HG02852 (cell line): Measurements from ENCODE around the gene STX8.

ENCODE experiments used
- ATAC-seq: cut with Tn5 transposase; IDR thresholded peaks from one replicate; pipeline ENCODE4 v1.9.1; 2021; ENCODE audit warnings: mild to moderate bottlenecking, moderate library complexity; ENCODE audit not compliant: unreplicated experiment

Gene STX8

DNA sequence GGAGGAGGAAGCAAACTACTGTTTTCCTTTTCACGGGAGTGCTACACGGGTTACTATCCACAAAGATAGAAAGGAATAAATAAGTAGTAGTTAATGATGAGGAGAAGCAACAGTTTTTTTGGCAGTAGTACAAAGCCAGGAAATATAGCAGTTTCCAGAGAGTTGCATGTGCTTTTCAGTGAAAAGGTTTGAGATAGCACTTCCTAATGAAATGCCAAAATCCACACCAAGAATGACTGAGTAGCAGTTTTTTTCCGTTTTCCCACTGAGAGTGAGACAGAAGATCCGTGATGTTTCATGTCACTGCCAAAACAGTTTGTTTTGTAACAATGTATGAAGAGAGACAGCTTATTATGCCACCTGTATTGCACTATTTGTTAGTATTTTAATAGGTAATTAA lies 129.1 kb downstream of the STX8 start:
- no peak for ATAC-seq

DNA sequence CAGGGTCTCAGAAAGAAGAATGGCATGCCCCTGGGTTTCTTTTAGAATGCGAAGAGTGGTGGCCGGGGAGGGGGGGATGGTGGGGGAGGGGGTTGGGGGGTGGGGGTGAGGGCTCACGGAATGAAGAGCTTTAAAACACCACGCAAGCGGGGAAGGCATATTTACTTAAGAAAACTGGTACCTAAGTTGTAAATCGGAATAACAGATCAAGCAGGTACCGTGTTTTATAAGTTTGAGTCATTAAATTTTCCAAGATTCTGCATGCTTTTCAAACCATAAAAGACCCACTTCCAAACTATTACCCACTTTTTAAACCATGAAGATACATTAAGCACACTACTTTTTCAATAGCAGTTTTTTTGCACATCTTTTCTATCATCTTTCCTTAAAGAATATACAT lies 130.2 kb downstream of the STX8 start:
- no peak for ATAC-seq

DNA sequence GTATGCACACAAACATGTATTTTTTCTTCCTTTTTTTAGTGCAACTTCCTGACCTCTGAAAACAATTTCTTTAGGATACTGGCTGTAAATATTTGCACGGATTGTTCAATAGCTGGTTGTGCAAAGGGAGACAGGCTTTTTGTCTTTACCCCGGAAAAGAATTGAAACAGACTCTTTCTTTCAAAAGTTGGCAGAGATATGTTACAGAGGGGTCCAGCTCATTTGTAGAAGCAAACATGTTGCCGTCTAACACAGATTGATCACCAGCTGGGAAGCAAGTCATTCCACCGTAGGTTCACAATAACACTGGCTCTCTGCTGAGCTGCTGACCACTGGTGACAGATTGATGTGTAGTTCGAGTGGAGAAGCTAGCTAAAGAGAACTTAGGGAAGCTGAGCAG lies 130.9 kb downstream of the STX8 start:
- ATAC-seq, result no peak

DNA sequence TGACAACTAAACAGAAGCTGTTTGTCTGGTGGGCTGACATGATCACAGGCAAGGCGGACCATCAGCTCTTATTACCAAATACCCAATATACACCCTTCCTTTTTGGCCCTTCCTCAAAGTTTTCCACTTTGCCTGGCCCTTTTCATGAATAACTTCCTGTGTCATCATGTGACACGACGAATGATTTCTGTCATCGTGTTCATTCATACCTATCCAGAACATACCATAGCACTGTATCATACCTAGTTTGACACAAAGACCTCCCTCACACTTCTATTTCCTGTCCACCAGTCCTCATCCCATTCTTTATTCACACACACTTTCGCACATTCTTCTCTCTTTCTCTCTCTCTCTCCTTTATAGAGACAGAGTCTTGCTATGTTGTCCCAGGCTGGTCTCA lies 131.8 kb downstream of the STX8 start:
- no peak for ATAC-seq

DNA sequence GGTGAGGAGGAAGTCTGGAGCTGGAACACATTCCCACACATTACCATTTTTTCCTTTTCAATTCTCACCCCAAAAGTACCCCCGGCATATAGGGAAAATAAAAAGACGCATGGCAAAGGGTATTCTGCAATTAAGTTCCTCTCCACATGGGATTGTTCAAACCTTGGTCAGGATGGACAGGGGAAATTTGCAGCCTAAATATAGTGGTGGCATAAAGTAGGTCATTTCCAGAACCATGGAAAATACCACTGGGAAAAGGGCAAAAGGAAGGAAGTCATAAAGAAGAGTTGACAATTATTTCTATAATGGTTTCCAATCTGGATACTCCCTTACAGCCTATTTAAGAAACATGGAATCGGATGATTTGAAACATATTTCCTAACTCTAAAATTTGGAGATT lies 135.8 kb downstream of the STX8 start:
- no peak for ATAC-seq

DNA sequence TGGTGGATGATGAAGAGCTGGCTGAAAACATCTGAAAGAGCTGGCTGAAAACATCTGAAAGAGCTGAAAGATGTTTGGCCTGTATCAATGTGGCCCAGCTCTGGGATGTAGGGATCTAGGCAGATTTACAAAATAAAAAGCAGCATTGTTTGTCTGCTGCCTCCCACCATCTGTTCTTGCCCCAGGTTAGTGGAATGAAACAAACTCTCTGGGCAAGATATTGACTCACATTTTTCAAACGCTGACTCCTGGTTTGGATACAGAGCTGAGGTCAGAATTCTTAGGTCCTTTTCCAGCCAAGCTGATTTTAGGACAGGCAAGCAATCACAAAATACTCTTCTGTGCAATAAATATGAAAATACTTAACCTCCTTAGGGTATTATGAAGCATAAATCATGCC lies 139.0 kb downstream of the STX8 start:
- ATAC-seq, result no peak

DNA sequence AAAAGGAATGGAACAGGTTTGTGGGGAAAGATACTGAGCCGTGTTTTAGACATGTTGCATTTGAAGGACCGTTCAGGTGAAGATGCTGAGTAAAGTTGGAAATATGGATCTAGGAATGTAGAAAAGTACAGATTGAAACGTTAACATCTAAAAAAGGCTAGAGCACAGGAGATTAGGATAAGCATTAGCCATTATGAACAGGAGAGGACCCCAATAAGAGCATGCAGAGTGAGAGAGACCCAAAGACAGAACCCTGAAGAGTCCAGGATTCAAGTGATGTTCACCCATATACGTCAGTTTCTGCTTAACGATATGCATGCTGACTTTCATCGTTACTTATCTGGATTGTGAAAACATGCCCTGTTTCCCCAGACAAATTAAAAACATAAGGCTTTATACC lies 140.5 kb downstream of the STX8 start:
- ATAC-seq, result no peak

DNA sequence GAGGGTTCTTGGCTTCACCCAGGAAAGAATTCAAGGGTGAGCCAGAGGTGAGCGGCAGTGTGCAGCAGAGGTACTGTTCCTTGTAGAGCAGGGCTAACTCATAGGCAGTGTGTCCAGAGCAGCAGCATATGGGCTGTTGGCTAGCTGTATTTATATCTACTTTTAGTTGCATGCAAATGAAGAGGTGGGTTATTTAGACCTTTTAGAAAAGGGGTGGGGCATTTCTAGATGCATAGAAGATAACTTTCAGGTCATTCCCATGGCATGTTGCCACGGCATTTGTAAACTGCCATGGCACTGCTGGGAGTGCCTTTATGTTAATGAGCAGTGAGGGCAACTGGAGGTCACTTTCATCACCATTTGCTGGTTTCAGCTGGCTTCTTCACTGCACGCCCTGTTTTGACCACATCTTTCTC lies 141.0 kb downstream of the STX8 start:
- ATAC-seq, result no peak

DNA sequence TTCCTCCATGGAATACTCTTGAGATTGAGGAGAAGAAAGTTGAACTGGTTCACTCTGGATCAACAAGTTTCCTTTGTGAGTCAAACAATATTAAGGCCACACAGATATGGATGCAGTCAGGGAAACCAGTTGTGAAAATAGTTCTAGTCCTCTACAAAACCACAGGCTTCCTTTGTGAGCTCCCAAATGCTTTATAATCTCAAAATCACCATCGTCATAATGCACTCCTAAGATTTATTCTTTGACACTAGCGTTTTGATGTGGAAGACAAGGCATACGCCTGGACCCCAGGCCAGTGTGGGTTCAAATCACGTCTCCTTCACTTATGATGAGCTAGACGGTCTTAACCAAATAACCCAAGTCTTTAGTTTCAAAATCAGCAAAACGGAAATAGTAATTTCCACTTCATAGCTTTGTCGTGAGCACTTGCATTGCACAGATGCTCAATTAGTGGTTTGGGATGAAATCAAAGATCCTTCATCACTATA lies 142.6 kb downstream of the STX8 start:
- ATAC-seq, result no peak

DNA sequence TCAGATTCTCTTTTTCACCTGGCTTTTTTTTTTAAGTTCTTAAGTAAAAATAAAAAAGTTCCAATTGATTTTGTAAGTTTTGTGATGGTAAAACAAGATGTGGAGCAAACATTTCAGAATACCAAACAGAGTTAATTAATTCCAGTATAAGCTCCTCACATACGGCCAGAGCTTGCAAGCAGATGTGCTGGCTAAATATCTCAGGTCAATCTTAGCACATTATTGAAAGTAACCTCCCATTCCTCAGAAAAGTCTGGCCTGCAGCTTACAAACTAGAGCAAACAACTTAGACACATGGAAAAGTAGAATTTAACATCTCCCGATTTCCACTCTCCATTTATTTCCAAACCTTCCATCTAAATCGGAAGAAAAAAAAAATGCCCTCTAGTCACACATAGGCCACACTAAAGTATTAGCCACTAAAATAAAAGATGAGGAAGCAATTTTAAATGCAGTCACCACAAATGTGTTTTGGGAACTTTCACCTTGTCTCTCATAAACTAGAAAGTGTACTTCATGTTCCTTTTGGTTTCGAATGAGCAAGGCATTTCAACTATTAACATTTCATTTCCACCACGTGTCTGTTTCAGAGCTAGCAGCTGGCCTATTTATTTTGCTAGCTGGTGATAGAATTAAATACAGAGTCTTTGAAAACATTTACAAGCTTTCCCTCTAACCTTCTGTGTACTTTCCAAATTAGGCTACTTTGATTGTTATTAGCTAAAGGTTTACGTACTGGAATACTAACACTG lies 143.3 kb downstream of the STX8 start:
- no peak for ATAC-seq

DNA sequence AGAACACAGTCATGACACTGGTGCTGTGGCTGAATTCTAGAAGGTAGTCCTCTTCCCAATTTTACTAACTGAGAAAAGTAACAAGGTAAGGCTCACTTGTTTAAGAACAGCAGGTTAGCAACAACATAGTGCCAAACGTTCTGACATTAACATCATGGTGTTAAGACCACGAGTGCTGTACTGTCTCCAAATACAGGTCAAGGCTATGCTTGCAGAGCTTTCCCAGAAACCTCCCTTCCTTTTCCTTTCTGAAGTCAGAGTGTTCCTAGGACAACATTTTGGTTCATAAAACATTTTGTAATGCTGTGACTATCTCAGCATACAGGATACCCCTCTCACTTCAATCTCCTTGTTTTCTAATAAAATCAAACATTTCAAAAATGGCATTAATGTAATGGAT lies 144.0 kb downstream of the STX8 start:
- no peak for ATAC-seq

DNA sequence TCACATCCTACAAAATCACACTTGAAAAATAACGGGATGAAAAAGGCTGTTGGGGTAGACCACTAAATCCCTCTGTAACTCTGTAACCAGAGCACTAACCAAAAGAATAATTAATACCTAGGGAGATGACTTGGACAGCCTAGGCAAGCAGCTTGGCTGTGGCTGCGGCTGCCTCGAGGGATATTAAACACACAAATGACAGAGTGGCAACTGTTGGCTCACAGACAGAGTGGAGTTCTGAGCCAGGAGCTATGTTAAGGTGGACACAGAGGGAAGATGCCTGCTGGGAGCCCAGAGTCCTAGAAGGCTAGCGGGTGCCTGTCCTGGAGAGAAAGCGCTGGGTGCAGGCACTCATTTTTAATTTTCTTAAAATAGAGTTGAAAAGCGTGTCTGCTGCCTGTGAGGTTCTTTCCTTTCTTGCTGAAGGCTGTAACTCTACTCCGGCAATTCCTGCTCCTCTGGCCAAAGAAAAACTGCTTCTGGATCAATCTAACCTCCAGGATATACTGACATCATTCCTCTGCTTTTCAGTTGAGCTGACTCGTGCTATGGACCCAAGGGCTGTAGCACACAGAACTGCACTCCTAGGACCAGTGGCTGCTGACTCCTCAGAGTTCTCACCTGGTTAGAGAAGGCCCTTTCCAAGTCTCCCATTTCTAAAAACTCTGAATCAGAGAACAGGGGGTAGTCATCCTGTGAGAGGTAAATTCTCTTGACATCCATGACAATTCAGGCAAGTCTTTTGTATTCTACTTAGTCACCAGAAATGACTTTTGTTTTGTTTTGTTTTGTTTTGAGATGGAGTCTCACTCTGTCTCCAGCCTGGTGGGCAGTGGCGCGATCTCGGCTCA lies 147.9 kb downstream of the STX8 start:
- no peak for ATAC-seq

DNA sequence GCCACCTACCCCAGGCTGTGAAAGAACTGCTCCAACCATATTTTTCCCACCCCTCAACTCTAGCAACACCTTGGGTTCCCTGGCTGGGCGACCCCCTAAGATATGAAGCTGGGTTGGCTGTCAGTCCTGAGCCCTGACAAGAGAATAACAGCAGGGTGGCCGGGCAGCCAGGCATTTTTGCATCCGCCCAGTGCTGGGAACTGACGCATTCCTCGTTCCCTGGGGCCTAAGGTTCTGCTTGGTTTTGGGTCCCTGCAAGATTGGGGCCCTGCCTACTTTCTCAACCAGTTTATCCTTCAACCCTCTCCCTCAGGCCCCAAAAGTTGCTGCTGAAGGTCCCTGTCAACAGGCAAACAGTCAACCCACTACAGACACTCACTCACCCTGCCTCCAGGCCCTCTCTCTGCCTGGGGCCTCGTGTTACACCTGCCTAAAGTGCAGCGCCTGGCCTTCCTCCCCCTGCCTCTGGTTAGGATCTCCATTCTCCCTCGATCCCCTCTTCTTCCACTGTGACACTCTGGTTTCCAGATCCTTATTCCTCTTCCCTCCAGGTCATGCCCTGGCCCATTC lies 151.5 kb downstream of the STX8 start:
- no peak for ATAC-seq

DNA sequence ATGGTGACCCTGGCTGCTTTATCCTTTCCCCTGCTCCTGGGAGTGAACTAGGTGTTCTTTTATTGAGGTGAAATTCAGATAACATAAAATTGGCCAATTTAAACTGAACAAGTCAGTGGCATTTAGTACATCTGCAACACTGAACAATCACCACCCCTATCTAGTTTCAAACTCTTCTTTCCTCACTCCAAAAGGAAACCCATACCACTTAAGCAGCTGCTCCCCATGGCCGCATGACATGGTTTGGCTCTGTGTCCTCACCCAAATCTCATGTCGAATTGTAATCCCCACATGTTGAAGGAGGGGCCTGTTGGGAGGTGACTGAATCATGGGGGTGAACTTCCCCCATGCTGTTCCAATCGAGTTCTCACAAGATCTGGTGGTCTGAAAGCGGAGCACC lies 154.1 kb downstream of the STX8 start:
- ATAC-seq, result no peak

DNA sequence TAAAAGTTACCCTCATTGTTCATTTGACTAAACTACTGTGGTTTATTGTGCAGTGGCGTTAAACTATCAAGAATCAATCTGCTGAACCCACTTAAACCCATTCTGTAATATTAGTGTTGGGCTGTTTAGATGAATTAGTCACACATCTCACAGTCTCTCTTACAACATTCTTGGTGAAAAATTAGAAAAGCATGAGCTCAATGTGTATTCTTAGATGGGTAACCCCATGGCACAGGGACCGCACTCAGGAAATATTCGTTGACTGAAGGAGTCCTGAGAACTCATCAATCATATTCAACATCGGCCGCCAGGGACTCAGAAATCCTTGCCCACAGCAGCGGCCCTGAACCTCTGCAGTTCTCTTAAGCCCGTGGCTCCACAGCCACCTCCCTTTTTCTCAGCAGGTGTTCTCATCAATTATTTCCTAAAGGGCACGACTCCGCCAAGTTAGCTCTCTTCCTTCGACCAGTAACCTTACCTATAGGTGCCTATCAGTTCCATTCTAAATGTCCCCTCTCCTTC lies 155.6 kb downstream of the STX8 start:
- ATAC-seq, result no peak

DNA sequence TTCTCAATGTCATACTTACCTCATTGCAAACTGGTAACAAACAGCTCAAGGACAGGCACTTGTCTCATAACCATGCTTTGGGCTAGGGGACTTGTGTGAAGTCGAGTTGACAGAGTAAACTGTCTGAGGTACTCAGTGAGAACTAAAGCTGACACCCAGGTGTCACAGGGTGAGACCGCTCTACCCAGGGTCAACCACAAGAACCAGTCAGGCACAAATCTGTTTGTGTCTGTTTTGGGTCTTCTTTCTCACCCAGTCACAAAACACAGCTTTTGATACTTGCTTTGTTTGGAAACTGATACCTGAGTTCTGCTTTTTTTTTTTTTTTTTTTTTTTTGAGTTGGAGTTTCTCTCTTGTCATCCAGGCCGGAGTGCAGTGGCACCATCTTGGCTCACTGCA lies 161.1 kb downstream of the STX8 start:
- ATAC-seq, result peak; percentile 99

DNA sequence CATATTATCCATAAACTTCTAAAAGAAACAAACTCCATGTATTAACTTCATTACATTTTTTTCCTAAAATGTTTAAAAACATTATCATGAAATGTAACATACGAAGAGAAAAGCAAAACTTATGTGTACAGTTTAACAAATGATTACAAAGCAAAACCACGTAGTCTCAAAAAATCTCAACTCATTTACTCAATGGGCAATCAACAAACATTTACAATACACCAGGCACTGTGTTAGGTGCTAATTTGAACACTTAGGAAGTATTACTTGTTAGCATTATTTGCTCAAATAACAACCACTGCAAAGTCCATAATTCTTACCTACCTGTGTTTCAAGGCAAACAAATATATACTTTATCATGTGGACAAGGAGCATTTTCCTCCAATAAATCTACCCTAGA lies 164.9 kb downstream of the STX8 start:
- no peak for ATAC-seq

DNA sequence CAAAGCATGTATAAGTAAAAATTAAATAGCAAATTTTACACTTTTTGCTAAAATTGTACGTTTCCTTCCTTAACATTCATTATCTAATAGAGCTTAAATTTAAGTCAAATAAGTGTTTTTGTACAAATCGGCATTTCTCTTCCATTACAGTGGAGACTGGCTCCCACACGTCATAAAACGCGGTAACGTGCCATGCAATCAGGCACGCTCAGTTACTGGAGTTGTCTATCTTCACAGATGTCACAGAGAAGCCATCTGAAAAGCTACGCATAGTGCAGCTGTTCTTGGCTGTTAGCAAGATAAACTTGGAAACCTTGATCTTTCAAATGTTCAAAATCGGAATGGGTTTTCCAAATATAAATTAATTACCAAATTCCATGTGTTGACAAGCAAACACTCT lies 165.3 kb downstream of the STX8 start:
- ATAC-seq, result no peak

DNA sequence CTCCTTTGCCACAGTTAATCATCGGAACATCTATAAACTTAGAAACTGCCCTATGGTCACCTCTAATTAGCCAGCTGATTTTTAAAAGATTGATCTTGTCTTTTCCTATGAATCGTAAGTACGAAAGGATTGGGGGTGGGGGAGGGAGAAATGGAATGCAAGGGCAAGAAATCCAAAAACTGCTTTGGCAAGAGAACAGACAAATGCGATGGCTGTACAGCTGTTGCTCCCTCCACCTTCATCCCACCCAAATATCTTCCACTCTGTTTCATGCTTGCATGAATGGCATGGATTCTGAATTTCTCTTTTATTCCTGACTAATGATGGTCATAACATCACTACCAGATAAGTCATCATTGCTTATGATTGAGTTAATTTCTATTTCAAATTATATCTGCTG lies 165.7 kb downstream of the STX8 start:
- ATAC-seq, result no peak

DNA sequence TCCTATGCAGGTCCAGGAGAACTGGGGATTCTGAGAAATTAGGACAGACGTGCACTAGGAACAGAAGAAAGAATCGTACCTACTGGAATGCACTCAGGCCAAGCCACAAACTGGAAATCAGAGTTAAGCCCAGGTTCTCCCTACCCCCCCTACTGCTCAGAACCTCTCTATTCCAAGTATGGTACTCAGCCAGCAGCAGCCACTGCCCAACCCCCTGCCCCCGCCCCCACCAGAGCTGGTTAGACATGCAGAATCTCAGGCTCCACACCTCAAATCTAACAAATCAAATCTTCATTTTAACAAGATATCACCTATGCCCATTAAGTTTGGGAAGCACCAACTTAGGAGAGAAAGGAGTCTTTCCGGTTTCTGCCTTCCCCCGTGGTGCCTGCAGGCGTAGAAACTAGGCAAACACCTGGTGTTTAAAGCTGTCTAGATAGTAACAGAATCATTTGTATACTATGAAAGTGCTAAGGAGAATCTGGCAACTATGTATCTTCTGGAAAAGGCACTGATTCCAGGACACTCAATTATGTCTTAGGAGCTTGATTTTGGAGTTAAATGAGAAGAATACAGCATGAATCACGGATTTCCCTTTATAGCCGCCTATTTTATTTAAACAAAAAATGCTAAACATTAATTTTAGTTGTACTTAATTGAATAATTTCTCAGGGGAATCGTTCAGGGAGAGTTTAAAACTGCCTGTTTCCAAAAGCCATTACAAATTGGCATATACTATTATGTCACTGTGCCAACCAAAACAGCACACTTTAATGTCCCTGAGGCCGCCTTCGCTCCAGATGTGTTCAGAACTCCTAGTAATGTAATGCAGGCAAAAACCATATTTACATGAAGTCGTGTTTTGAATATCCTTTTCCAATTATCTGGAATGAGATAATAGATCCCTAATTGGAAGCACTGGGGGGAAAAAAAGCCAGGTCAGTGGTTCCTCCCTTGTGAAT lies 166.5 kb downstream of the STX8 start:
- ATAC-seq, result no peak

DNA sequence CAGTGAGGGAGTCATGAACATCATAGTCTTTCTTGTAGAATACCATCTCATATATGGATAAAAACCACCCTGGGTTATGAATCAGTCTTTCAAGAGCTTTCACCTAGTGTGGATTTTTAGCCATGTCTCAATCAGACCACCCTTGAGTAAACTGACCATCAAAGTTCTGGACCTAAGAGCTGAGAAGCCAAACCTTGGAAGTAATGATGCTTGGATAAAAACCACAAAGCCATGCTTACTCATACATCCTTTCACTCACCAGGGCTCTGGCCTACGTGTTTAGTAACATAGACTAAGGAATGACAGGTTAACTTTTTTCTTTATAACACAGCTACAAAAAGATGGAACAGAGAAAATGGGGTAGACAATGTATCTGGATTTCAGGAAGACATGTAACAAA lies 167.2 kb downstream of the STX8 start:
- ATAC-seq, result no peak
